BJ (cell line): ENCODE data around the gene TBR1. TPM values are rescaled to one million over a fixed set of nuclear protein-coding genes. Genes with fewer than 3 reads are reported as not detected.

ENCODE experiments used
- CTCF ChIA-PET: fragments of 350-600 bp; formaldehyde crosslinking; extraction: SDS; loops from one replicate; lab custom pipeline; 2021; ENCODE audit warnings: antibody characterized with exemption, inconsistent platforms; lab: Yijun Ruan, JAX
- POLR2A ChIA-PET: fragments of 300-600 bp; sonication (Branson Sonifier 250); formaldehyde crosslinking; extraction: SDS; loops from one replicate; lab custom pipeline; 2021; ENCODE audit warnings: antibody characterized with exemption; lab: Charles Lee
- DNase-seq: peaks from one replicate; pipeline ENCODE4 v3.0.0-alpha.2; 2011; ENCODE audit warnings: low read depth
- H3K27me3 ChIP-seq: 2 replicates; pipeline ENCODE4 v1.6.0; 2011; ENCODE audit warnings: low read length; ENCODE audit not compliant: control insufficient read depth, insufficient read depth
- H3K36me3 ChIP-seq: 2 replicates; pipeline ENCODE4 v1.5.1; 2011; ENCODE audit warnings: low read length; ENCODE audit not compliant: control insufficient read depth, insufficient read depth
- H3K4me3 ChIP-seq: 2 replicates; pipeline ENCODE4 v1.5.1; 2011; ENCODE audit warnings: low read depth, mild to moderate bottlenecking, control low read depth, low read length
- CTCF ChIP-seq: IDR thresholded peaks from 2 replicates; pipeline ENCODE4 v1.5.1; 2011; ENCODE audit warnings: low read depth, mild to moderate bottlenecking, control low read depth, inconsistent platforms, low read length, moderate library complexity; ENCODE audit not compliant: insufficient read depth
- polyA plus RNA-seq: library from polyadenylated mRNA; depleted of rRNA; stranded (reverse); fragments of >200 nt; gene quantifications from 2 replicates; pipeline ENCODE4 v1.2.3, GENCODE V29; 2011

The TBR1 gene
- polyA plus RNA-seq, 1 experiment, result not detected

- CTCF ChIA-PET, result no interaction called here
- DNase-seq, result no peak
- POLR2A ChIA-PET, result no interaction called here
- Histone ChIP-seq H3K4me3 (no peak overlapping the region), H3K27me3 (peaks cover 21% of the 10 kb centered on the region), H3K36me3 (no peaks in the 10 kb centered on the region)
- no peak for TF ChIP-seq CTCF
These were observed 3.8 kb upstream of the TBR1 start for GRCh38 chr2:161412346-161412745.

- DNase-seq, result no peak
These were observed 1.8 kb upstream of the TBR1 start for GRCh38 chr2:161414042-161415033.

GRCh38 chr2:161415034-161415986 is 787 bp upstream of the TBR1 start:
- Histone ChIP-seq H3K4me3 (peak overlapping the region; percentile 44), H3K36me3 (no peaks in the 10 kb centered on the region), H3K27me3 (peaks cover 37% of the 10 kb centered on the region)
- ChIA-PET POLR2A (interaction anchor here (0.7 kb wide), 1 partner anchor 710 kb away, joined by 3 read pairs; no protein-coding TSS in a partner anchor), CTCF (interaction anchor here (0.8 to 1.5 kb wide), 3 partner anchors 10 to 16 kb away, joined by 3 to 4 read pairs (median 3); no protein-coding TSS in a partner anchor)
- TF ChIP-seq CTCF, result no peak
- no peak for DNase-seq

More at GRCh38 chr2:161414042-161415033, 1.8 kb upstream of the TBR1 start:
- Histone ChIP-seq H3K4me3 (peak overlapping the region; percentile 44), H3K27me3 (peaks cover 35% of the 10 kb centered on the region), H3K36me3 (no peaks in the 10 kb centered on the region)
- ChIA-PET POLR2A (interaction anchor here (0.7 kb wide), 1 partner anchor 711 kb away, joined by 3 read pairs; no protein-coding TSS in a partner anchor), CTCF (interaction anchor here (0.8 to 1.5 kb wide), 2 partner anchors 11 to 14 kb away, joined by 3 to 4 read pairs; no protein-coding TSS in a partner anchor)
- no peak for TF ChIP-seq CTCF

- Histone ChIP-seq H3K27me3 (peaks cover 47% of the 10 kb centered on the region), H3K4me3 (no peak overlapping the region), H3K36me3 (no peaks in the 10 kb centered on the region)
- DNase-seq, result no peak
- TF ChIP-seq CTCF, result no peak
- POLR2A ChIA-PET, result no interaction called here
- CTCF ChIA-PET, result interaction anchor here (0.6 to 0.7 kb wide), 3 partner anchors 113 to 807 kb away, joined by 4 to 6 read pairs (median 5); no protein-coding TSS in a partner anchor
These were observed 776 bp downstream of the TBR1 start for GRCh38 chr2:161416708-161417437.
